GM13977 (cell line): ENCODE data around the gene GLT6D1.
"Not testable (repeated sequence)": the region's sequence is repeated elsewhere in the genome, so short reads cannot be mapped to it uniquely, and the experiment has no call there.

Experiments
- DNase-seq: peaks from one replicate; pipeline ENCODE4 v3.0.0; 2012; ENCODE audit warnings: low spot score
- CTCF ChIP-seq: IDR thresholded peaks from 2 replicates; pipeline ENCODE4 v1.5.1; 2012; ENCODE audit warnings: mild to moderate bottlenecking, control low read depth; ENCODE audit not compliant: insufficient read depth; ENCODE audit errors: extremely low read depth, missing control alignments
- in situ Hi-C: fragments of 300-500 bp; cut with MboI; formaldehyde crosslinking; loops from one replicate; pipeline ENCODE4 v1.12.0; 2022; ENCODE audit warnings: low sequenced_read_pairs, low pct_unique_long_range_greater_than_20kb, mixed read lengths, inconsistent platforms; ENCODE audit not compliant: unreplicated experiment

The GLT6D1 gene

GRCh38 chr9:135680056-135680455 is 40.7 kb upstream of the GLT6D1 start:
- TF ChIP-seq CTCF: no peak
- in situ Hi-C loops: no loop called here
- no peak for DNase-seq

- no peak for TF ChIP-seq CTCF
- in situ Hi-C loops: no loop called here
- no peak for DNase-seq
These were observed 39.1 kb upstream of the GLT6D1 start for GRCh38 chr9:135678236-135679017.

GRCh38 chr9:135677641-135678168 is 38.4 kb upstream of the GLT6D1 start:
- no peak for TF ChIP-seq CTCF
- in situ Hi-C loops: no loop called here
- no peak for DNase-seq

- TF ChIP-seq CTCF: no peak
- DNase-seq: no peak
- in situ Hi-C loops: no loop called here
These were observed 37.6 kb upstream of the GLT6D1 start for GRCh38 chr9:135676891-135677290.

- TF ChIP-seq CTCF: no peak
- in situ Hi-C loops: no loop called here
- no peak for DNase-seq
These were observed 35.6 kb upstream of the GLT6D1 start for GRCh38 chr9:135674977-135675376.

GRCh38 chr9:135673941-135674340 is 34.6 kb upstream of the GLT6D1 start:
- no peak for DNase-seq
- no peak for TF ChIP-seq CTCF
- in situ Hi-C loops: no loop called here

- DNase-seq, in situ Hi-C loops: not testable (repeated sequence)
These were observed 33.4 kb upstream of the GLT6D1 start for GRCh38 chr9:135672786-135673185.
